GM18526 (cell line): ENCODE measurements around the gene SLC29A3.

Experiments used
- POLR2A ChIP-seq: IDR thresholded peaks from 3 replicates; pipeline ENCODE4 v1.6.1; 2011; ENCODE audit not compliant: insufficient read length; ENCODE audit errors: extremely low read depth

SLC29A3 gene

DNA sequence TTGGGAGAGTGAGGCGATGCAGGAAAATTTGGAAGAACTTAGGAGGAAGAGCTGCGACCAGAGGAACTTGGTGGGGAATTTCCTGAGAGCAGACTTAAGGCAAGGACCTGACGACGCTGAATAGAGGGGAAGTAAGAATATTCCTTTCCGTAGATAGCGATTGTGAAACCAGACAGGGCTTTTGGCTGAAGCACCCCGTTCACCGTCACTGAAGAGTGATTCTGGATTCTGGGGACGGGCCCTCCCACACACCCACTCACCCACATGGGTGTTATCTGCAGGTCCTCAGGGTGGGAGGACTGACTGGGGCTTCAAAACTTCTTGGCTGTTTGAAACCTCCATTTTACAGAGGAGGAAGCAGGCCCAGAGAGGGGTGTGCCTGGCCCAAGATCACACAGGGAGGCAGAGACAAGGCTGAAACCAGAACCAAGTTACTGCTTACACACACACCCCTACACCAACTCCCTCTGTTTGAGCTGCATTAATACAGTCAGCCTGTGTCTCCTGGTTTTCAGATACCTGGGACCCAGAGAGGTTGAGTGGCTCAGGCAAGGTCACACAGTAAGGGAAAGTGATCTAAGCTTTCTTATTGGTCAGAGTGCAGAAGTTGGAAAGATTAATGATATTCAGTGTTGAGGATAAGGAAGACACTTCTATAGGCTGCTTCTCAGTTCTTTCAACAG is 40.4 kb downstream of the SLC29A3 start:
- no peak for TF ChIP-seq POLR2A

DNA sequence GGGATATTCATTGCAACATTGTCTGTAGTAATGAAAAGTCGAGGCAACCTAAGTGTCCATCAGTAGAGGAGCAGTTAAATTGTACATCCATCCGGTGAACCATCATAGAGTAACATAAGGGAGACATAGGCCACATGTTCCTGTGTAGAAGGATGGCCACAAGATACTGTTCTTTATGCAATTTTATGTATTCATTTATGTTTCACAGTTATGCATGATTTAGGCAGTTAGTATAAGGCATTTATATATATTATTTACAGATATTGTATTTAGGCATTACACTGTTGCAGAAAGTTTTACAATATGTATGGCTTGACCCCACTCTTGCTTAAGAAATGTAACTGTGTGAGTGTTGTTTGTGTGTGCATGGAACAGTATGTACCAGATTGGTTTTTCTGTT is 41.7 kb downstream of the SLC29A3 start:
- no peak for TF ChIP-seq POLR2A

DNA sequence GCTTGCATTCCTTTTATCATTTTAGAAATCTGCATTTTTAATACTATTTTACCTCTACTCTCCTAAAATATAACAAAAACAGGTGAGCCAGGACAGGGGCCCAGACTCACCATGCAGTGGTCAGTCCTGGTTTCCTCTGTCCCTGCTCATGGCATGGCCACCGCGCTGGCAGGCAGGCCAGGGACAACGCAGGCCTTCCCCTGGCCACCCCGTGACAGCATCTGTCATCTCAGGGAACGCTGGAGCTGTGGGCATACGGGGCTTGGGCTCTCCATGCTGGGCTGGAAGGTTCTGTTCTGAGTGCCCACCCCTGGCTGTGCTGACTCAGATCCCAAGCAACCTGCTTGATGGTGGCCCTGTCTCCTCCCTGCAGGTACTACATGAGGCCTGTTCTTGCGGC is 42.5 kb downstream of the SLC29A3 start:
- TF ChIP-seq POLR2A, result no peak

DNA sequence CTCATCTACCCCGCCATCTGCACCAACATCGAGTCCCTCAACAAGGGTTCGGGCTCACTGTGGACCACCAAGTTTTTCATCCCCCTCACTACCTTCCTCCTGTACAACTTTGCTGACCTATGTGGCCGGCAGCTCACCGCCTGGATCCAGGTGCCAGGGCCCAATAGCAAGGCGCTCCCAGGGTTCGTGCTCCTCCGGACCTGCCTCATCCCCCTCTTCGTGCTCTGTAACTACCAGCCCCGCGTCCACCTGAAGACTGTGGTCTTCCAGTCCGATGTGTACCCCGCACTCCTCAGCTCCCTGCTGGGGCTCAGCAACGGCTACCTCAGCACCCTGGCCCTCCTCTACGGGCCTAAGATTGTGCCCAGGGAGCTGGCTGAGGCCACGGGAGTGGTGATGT is 43.1 kb downstream of the SLC29A3 start:
- TF ChIP-seq POLR2A, result no peak

DNA sequence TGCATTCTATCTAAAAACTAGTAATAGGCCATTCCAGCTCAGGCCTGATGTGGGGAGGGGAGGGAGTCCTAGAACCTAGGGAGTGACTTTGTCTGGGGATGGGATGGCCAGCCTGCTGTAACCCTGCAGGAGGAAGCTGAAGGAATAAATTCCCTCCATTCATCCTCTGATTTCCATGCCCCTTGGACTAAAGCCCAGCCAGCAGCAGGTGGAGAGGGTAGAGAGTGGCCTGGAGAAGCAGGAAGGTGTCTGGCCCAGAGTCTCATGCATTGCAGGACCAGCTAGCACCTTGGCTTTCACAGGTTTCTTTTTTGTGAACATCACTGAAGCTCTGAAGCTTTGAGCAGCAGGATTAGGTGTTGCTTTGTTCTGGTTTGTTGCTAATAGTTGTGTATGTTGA is 44.9 kb downstream of the SLC29A3 start:
- no peak for TF ChIP-seq POLR2A

DNA sequence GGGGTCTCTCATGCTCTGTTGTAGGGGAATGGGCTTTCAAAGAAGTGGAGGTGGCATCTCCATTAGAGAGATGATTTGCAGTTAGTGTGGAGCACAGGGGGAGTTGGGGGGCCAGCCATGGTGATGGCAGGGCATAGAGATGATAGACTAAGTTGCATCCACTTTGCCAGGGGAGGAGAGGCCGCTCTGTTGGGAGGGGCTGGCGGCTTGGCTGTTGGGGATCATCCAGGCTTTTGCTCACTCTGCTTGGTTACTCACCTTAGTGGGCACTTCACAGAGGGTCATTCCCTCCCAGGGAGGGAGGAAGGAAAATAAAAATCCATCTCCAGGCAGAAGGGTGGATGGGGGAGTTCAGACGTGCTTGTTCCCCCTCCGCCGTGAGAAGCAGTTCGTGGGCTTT is 46.3 kb downstream of the SLC29A3 start:
- no peak for TF ChIP-seq POLR2A

DNA sequence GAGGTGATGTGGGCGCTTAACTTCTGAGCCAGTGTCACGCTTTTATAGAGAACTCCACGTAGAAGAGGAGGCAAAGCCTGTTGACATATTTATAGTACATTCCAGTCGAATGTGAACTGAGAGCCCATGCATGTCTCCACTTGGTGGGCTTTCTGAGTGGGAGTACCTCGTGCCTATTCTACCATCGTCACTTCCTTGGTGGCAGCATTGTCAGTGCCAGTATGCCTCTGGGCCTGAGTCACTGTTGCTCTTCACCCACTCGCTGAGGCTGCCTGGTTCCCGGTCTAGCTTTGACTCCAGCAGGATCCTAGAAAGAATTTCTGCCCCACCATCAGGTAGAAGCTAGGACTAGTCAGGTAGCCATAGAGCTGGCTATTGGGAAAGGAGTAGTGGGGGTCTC is 47.6 kb downstream of the SLC29A3 start:
- no peak for TF ChIP-seq POLR2A

DNA sequence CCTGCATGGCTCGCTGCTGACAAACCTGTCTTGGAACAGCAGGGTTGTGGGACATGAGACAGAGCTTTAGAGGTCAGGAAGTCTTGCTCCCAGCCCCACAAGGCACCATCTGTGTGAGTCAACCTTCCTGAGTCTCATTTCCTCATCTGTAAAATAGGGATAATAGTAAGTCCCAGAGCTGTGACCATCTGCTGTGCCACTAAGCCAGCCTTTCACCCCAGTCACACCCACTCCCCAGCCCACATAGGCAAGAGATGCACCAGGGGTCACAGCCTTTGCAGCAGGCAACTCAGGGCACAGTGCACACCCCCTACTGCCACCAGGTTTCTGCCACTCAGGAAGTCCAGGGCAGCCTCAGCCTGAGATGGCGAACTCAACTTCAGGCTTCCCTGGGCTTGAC is 48.2 kb downstream of the SLC29A3 start:
- TF ChIP-seq POLR2A, result no peak

DNA sequence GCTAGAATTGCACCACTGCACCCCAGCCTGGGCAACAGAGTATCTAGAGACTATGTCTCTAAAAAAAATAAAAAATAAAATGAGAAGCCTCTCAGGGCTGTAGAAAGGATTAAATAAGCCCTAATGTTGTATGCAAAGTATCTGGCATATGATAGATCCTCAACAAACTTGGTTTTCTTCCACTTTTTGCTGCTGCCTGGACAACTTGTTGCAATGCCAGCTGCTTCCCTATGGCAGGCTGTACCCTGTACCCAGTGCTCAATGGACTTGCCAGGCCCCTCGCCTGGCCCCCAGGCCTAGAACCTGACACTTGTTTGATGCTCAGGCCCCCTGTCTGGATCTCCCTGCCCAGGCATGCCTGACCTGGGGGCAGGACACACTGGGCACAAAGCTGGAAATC is 49.1 kb downstream of the SLC29A3 start:
- TF ChIP-seq POLR2A, result no peak

DNA sequence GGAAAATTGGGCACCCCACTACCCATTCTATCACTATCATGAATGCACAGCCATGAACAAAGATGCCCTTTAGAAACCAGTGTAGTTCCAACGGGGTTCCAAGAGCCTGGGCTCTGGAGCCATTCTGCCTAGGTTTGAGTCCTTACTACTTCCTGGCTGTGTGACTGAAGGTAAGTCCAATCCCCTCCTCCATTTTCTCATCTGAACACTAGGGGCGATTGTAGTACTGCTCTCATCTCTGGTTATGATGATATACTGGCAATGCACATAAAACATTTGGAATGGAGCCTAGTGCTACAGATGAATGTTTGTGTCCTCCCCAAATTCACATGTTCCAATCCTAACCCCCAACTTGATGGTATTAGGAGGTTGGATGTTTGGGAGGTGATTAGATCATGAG is 49.6 kb downstream of the SLC29A3 start:
- TF ChIP-seq POLR2A, result no peak

DNA sequence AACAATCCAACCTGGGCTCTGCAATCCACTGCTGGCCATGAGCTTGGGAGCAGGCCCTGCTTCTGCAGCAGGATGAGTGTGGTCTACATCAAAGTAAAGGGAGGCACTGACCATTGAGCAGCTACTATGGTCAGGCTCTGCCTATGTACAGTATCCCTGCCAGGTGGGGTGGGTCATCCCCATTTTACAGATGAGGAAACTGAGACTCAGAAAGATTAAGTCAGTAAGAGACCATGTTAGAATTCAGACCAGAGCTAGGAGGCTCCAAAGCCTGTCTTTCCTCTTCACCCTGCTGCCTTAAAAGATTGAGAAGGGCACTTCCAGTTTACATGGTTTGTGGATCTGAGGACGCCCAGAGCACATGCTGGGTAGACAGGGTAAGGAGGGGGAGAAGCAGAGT is 50.5 kb downstream of the SLC29A3 start:
- TF ChIP-seq POLR2A, result no peak

DNA sequence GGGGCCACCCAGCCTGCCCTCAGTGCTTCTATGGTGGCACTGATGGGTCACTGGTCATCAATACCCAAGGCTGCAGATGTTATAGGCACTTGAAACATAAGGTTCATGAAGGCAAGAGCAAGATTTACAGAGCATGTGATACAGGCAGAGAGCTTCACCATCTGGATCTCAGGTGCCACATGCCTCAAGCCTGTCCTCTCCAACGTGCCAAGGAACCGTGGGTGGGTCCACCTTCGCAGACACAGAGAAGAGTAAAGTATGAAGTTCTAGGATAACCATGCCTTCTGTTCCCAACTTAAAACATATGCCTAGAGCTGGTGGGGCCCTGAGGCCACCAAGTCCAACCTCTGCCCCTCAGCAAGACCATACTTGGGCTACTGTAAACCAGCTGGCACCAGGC is 51.0 kb downstream of the SLC29A3 start:
- no peak for TF ChIP-seq POLR2A

DNA sequence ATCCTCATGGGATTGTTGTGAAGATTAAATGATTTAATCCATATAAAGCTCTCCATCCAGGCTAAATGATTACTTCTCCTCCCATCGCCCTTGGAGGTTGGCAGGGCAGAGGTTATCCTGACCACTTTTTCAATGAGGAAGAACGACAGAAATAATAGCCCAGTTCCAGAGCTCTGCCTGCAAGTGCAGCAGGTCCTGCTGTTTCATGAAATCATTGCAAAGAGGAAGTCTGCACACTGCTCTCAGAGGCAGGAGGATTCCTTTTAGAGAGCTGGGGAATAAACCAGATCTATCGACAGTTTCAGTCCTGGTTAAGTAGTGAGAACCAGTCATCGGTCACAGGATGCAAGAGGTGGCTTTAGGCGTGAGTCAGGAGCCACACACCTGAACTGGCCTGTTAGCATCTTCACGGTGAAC is 52.7 kb downstream of the SLC29A3 start:
- TF ChIP-seq POLR2A, result no peak

DNA sequence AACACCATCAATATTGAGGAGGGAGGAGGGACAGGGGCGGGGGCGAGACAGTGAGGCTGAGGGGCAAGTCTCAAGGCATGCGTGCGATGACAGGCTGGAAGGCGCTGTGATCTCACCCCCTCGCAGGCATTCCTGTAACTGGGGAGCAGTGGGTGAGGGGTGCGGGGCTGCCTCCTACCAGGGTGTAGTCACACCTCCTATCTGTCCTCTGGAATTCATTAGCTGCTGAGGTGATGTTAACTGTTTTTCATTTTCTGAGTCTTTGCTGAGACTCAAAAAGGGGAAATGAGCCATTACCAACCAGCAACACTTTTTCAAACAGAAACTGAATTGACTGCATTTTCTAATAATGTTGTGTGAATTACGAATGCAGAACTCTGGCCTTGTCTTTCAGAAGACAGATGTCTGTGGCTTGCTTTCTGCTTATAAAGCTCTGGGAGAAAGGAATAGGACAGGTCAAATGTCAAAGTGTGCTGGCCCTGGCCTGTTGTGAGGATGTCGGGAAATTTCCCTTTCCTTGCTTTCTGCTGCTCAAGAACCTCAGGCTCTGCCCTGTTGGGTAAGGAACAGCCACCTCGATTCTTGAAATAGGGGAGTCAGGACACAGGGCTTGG is 53.9 kb downstream of the SLC29A3 start:
- TF ChIP-seq POLR2A, result no peak

DNA sequence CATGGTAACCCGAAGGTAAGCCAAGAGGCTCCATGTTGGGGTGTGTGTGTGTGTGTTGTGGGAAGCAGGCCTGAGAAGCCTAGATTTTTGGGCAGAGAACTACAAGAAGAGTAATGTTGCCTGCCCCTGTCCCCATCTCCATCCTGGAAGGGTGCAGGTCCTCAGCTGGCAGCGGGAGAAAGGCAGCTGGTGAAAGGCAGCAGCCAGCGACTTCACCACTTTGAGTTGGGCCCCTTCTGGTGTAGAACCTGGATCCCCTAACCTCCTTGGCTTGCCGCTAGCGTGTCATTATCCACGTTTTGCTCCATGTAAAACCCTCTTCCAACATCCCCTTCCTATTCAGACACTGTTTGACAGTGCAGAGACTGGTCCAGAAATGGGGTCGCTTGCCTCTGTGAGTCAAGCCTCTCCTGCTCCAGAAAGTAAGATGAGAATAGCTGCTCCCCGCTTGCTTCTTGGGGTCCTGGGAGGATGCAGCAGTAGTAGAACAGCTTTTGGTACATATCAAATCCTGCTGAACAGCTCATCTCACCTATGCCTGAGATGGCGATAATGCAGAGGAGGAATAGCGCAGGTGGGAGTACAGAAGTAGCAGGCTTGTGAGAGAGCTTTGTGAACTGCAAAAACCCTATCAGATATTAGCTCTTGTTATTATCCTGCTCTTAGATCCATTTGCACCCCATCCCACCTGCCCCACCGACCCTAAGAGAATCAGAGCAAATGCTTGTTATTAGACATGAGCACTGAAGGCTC is 55.6 kb downstream of the SLC29A3 start:
- TF ChIP-seq POLR2A, result no peak

DNA sequence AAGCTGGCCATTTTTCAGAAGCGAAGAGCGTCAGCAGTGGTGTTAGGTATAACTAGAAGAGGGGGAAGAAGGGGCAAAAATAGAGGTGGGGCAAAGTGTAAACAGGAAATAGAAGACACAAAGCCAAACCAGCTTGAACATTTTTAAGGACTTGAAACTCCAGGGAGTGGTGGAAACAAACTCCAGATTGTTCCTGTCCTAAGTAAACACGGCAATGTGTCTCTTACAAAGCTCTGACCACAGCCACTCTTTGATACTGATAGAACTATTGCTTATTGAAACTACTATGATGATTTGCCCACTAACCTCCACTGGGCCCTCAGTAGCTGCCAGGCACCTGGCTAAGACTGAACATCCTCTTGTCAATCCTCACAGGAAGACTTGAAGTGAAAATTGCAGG is 56.9 kb downstream of the SLC29A3 start:
- no peak for TF ChIP-seq POLR2A
